Keratinocyte (primary cell): ENCODE data around the gene LRRN3.

Source experiments
- EZH2 ChIP-seq: IDR thresholded peaks from one replicate; pipeline ENCODE4 v1.6.1; 2012; ENCODE audit warnings: inconsistent platforms, mild to moderate bottlenecking, low read length, moderate library complexity
- TF ChIP-seq, protein P1 (sequence below), 3 experiments: IDR thresholded peaks in 1 of 3; conservative IDR thresholded peaks in 1 of 3; optimal IDR thresholded peaks in 1 of 3; 2 replicates in 2 of 3; 3 replicates in 1 of 3; pipeline versions ENCODE3 to v1.5.1; 2011; ENCODE audit warnings: low read length in 3 of 3, mild to moderate bottlenecking in 3 of 3, moderate library complexity in 2 of 3, control low read depth in 1 of 3, inconsistent platforms in 1 of 3; ENCODE audit not compliant: insufficient read depth in 2 of 3; ENCODE audit errors: extremely low read depth in 1 of 3

DNA sequence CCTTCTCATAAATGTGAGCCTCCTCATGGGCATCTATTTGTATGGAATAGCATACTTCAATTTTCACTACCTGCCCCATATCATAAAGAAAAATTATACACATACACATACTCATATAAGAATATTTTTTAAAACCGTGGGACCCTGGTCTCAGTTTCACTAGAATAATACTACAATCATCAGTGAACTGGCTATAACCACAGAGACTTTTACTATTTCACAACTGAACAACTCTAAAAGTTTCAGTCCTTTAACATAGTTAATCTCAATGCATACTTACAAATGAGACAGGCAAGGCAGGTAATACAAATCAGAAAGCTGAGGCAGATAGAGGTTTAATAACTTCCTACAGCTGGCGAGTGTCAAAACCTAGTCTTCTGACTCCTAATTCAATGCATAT, 83.1 kb downstream of the LRRN3 start:
- TF ChIP-seq, protein P1, sequence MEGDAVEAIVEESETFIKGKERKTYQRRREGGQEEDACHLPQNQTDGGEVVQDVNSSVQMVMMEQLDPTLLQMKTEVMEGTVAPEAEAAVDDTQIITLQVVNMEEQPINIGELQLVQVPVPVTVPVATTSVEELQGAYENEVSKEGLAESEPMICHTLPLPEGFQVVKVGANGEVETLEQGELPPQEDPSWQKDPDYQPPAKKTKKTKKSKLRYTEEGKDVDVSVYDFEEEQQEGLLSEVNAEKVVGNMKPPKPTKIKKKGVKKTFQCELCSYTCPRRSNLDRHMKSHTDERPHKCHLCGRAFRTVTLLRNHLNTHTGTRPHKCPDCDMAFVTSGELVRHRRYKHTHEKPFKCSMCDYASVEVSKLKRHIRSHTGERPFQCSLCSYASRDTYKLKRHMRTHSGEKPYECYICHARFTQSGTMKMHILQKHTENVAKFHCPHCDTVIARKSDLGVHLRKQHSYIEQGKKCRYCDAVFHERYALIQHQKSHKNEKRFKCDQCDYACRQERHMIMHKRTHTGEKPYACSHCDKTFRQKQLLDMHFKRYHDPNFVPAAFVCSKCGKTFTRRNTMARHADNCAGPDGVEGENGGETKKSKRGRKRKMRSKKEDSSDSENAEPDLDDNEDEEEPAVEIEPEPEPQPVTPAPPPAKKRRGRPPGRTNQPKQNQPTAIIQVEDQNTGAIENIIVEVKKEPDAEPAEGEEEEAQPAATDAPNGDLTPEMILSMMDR (optimal IDR thresholded peaks at IDR 0.05 in 1 of 3, IDR thresholded peaks at IDR 0.05 in 1 of 3, conservative IDR thresholded peaks at IDR 0.05 in 1 of 3; ENCODE audit: extremely low read depth in 1 of 3, insufficient read depth in 2 of 3, low read length in 3 of 3), result no peak
- TF ChIP-seq EZH2, result no peak
